NB4 (cell line): Measurements from ENCODE around the gene ZMIZ2.

Source experiments
- TF ChIP-seq, protein P1 (sequence below): IDR thresholded peaks from one replicate; pipeline ENCODE4 v1.5.1; 2012; ENCODE audit warnings: low read depth, low read length
- TF ChIP-seq, protein P2 (sequence below): IDR thresholded peaks from 2 replicates; pipeline ENCODE4 v1.6.1; 2011; ENCODE audit warnings: low read depth, low read length

DNA sequence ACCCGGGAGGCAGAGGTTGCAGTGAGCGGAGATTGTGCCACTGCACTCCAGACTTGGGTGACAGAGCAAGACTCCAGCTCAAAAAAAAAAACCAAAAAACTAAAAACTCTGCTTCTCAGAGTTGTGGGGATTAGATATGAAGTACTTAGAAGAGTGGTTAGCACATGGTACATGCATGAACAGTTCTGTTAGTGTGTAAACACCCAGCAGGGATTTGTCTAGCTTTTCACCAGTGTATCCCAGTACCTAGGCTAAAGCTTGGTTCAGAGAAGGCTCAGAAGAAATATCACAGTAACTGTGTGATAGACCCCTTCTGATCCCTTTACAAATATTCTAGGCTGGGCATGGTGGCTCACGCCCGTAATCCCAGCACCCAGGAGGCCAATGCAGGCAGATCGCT is 57.3 kb downstream of the ZMIZ2 start:
- TF ChIP-seq, protein P1, sequence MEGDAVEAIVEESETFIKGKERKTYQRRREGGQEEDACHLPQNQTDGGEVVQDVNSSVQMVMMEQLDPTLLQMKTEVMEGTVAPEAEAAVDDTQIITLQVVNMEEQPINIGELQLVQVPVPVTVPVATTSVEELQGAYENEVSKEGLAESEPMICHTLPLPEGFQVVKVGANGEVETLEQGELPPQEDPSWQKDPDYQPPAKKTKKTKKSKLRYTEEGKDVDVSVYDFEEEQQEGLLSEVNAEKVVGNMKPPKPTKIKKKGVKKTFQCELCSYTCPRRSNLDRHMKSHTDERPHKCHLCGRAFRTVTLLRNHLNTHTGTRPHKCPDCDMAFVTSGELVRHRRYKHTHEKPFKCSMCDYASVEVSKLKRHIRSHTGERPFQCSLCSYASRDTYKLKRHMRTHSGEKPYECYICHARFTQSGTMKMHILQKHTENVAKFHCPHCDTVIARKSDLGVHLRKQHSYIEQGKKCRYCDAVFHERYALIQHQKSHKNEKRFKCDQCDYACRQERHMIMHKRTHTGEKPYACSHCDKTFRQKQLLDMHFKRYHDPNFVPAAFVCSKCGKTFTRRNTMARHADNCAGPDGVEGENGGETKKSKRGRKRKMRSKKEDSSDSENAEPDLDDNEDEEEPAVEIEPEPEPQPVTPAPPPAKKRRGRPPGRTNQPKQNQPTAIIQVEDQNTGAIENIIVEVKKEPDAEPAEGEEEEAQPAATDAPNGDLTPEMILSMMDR: no peak
- TF ChIP-seq, protein P2, sequence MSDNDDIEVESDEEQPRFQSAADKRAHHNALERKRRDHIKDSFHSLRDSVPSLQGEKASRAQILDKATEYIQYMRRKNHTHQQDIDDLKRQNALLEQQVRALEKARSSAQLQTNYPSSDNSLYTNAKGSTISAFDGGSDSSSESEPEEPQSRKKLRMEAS: 0 out of 2 replicates have a peak, but pooled peaks have one; percentile 8
